ENCODE measurements around the gene GRIP1.

GRIP1 gene

GRCh38 chr12:66447643-66448042, 231.2 kb downstream of the GRIP1 start:
- DNase-seq (ENCODE audit: low spot score): no peak

GRCh38 chr12:66446276-66446675, 232.6 kb downstream of the GRIP1 start:
- no peak for DNase-seq (ENCODE audit: low spot score)

GRCh38 chr12:66441905-66442559, 236.8 kb downstream of the GRIP1 start:
- DNase-seq (ENCODE audit: low spot score): no peak

GRCh38 chr12:66438601-66439000, 240.3 kb downstream of the GRIP1 start:
- no peak for DNase-seq (ENCODE audit: low spot score)

- no peak for DNase-seq (ENCODE audit: low spot score)
Observed at GRCh38 chr12:66430106-66430505, 248.8 kb downstream of the GRIP1 start.

- no peak for DNase-seq (ENCODE audit: low spot score)
Observed at GRCh38 chr12:66428870-66429269, 250.0 kb downstream of the GRIP1 start.

GRCh38 chr12:66428261-66428660, 250.6 kb downstream of the GRIP1 start:
- DNase-seq (ENCODE audit: low spot score): no peak

GRCh38 chr12:66426696-66427095, 252.2 kb downstream of the GRIP1 start:
- DNase-seq (ENCODE audit: low spot score): no peak

- DNase-seq (ENCODE audit: low spot score): no peak
Observed at GRCh38 chr12:66423266-66423665, 255.6 kb downstream of the GRIP1 start.

- no peak for DNase-seq (ENCODE audit: low spot score)
Observed at GRCh38 chr12:66418908-66419307, 260.0 kb downstream of the GRIP1 start.

- DNase-seq (ENCODE audit: low spot score): no peak
Observed at GRCh38 chr12:66417217-66417616, 261.7 kb downstream of the GRIP1 start.

- peak; percentile 46 for DNase-seq (ENCODE audit: low spot score)
Observed at GRCh38 chr12:66409195-66409871, 269.5 kb downstream of the GRIP1 start.

GRCh38 chr12:66405395-66405794, 273.5 kb downstream of the GRIP1 start:
- DNase-seq (ENCODE audit: low spot score): peak; percentile 60

GRCh38 chr12:66403746-66404145, 275.1 kb downstream of the GRIP1 start:
- DNase-seq (ENCODE audit: low spot score): no peak

- DNase-seq (ENCODE audit: low spot score): no peak
Observed at GRCh38 chr12:66399911-66400306, 279.0 kb downstream of the GRIP1 start.

GRCh38 chr12:66398931-66399910, 279.7 kb downstream of the GRIP1 start:
- peak; percentile 26 for DNase-seq (ENCODE audit: low spot score)

GRCh38 chr12:66397574-66398290, 281.1 kb downstream of the GRIP1 start:
- DNase-seq (ENCODE audit: low spot score): no peak

GRCh38 chr12:66393890-66394289, 285.0 kb downstream of the GRIP1 start:
- DNase-seq (ENCODE audit: low spot score): no peak

- no peak for DNase-seq (ENCODE audit: low spot score)
Observed at GRCh38 chr12:66392266-66392915, 286.5 kb downstream of the GRIP1 start.

- DNase-seq (ENCODE audit: low spot score): no peak
Observed at GRCh38 chr12:66388517-66388916, 290.4 kb downstream of the GRIP1 start.

GRCh38 chr12:66387117-66387516, 291.8 kb downstream of the GRIP1 start:
- DNase-seq (ENCODE audit: low spot score): no peak

Measured in kidney capillary endothelial cell (primary cell).